Thoracic aorta (tissue), 2 donors: ENCODE measurements around the gene GPRC6A. TPM values are rescaled to one million over a fixed set of nuclear protein-coding genes. Genes with fewer than 3 reads are reported as not detected.
A peak's percentile ranks its signal among the peaks of the same experiment; 100 is the strongest.

Experiments
- ATAC-seq: fragments of 150-250 bp; one replicate; pipeline ENCODE4 v1.8.0; 2017; ENCODE audit warnings: low read depth; ENCODE audit not compliant: insufficient number of reproducible peaks, low FRiP score
- DNase-seq: peaks from one replicate; pipeline ENCODE4 v3.0.0-alpha.2; 2020; ENCODE audit warnings: low spot score
- H3K27ac ChIP-seq, 2 donors: fragments of 200-600 bp; sonication (generic); 1 replicate in 1 of 2; 2 replicates in 1 of 2; pipeline ENCODE4 v1.5.1; 2016; ENCODE audit warnings: mild to moderate bottlenecking in 2 of 2, moderate library complexity in 2 of 2
- H3K27me3 ChIP-seq: fragments of 200-600 bp; sonication (generic); replicated peaks from 2 replicates; pipeline ENCODE4 v1.6.0; 2016; ENCODE audit warnings: mild to moderate bottlenecking; ENCODE audit not compliant: insufficient read depth
- H3K36me3 ChIP-seq: fragments of 200-600 bp; sonication (generic); one replicate; pipeline ENCODE4 v1.5.1; 2016
- H3K4me1 ChIP-seq, 2 donors: fragments of 200-600 bp; sonication (generic); 1 replicate in 1 of 2; 2 replicates in 1 of 2; pipeline versions ENCODE4 v1.5.1 to v1.6.0; 2016; ENCODE audit warnings: low read depth in 2 of 2, mild to moderate bottlenecking in 1 of 2; ENCODE audit not compliant: control insufficient read depth in 1 of 2
- H3K4me3 ChIP-seq: fragments of 200-600 bp; sonication (generic); 2 replicates; pipeline ENCODE4 v1.5.1; 2016; ENCODE audit warnings: mild to moderate bottlenecking
- H3K9me3 ChIP-seq: fragments of 200-600 bp; sonication (generic); 2 replicates; pipeline ENCODE4 v1.5.1; 2016
- total RNA-seq, 2 donors: library from RNA; depleted of rRNA; stranded (reverse); fragments of >200 nt; gene quantifications; one replicate each; pipeline versions ENCODE4 v1.1.0 to v1.2.3, GENCODE V29; 2016
- TF ChIP-seq, protein P1 (sequence below): fragments of 200-600 bp; sonication (generic); IDR thresholded peaks from one replicate; pipeline ENCODE4 v1.5.1; 2019; ENCODE audit warnings: antibody characterized with exemption

Gene GPRC6A
- total RNA-seq, 2 donors from 2014 or later = not detected

GRCh38 chr6:116779573-116780164 is 49.2 kb downstream of the GPRC6A start:
- no peak overlapping the region for H3K27ac ChIP-seq
- no peaks in the 10 kb centered on the region for H3K9me3 ChIP-seq
- no peak overlapping the region for H3K4me3 ChIP-seq
- no peaks in the 10 kb centered on the region for H3K27me3 ChIP-seq
- no peaks in the 10 kb centered on the region for H3K4me1 ChIP-seq
- no peaks in the 10 kb centered on the region for H3K36me3 ChIP-seq
- DNase-seq = no peak
- ATAC-seq = no peak
- TF ChIP-seq, protein P1, sequence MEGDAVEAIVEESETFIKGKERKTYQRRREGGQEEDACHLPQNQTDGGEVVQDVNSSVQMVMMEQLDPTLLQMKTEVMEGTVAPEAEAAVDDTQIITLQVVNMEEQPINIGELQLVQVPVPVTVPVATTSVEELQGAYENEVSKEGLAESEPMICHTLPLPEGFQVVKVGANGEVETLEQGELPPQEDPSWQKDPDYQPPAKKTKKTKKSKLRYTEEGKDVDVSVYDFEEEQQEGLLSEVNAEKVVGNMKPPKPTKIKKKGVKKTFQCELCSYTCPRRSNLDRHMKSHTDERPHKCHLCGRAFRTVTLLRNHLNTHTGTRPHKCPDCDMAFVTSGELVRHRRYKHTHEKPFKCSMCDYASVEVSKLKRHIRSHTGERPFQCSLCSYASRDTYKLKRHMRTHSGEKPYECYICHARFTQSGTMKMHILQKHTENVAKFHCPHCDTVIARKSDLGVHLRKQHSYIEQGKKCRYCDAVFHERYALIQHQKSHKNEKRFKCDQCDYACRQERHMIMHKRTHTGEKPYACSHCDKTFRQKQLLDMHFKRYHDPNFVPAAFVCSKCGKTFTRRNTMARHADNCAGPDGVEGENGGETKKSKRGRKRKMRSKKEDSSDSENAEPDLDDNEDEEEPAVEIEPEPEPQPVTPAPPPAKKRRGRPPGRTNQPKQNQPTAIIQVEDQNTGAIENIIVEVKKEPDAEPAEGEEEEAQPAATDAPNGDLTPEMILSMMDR = peak; percentile 13

DNA sequence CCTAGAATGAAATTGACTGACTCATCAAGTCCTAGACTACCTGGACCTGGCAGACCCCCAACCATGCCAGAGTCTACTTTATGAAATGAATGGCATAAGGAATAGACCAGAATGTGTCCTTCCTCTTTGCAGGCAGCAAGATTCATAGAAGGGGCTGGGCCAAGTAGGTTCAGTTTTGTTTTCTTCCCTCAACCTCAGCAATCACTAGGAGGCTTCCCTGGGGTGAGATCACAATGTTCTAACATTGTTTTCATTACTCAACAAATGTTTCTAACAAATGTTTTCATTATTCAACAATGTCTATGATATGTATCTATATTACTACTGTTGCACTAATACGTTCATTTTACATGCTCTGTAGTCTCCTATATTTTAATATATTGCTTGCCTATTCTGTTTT is 55.0 kb downstream of the GPRC6A start:
- ATAC-seq = no peak
- no peaks in the 10 kb centered on the region for H3K9me3 ChIP-seq
- H3K4me1 ChIP-seq = no peaks in the 10 kb centered on the region
- no peaks in the 10 kb centered on the region for H3K36me3 ChIP-seq
- H3K4me3 ChIP-seq = no peak overlapping the region
- no peaks in the 10 kb centered on the region for H3K27me3 ChIP-seq
- DNase-seq = no peak
- no peak overlapping the region for H3K27ac ChIP-seq
- TF ChIP-seq, protein P1 = no peak

DNA sequence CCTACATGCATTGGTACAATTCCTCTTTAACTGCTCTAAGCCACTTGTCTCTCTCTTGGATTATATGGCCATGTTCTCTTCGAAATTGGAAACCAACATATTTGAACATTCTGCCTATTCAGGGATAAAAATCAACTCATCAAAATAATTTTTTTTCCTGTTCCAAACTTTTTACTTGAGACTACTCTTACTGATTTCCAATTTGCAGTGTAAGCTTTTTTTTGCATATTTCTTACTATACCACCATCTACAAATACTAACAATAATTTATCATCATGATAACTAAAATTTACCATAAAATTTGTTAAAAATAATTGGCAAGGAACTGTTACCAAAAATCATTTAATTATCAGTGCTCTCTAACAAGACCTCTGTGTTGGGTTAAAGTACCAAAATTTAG is 56.4 kb downstream of the GPRC6A start:
- TF ChIP-seq, protein P1 = no peak
- Histone ChIP-seq H3K4me3 (no peak overlapping the region), H3K36me3 (no peaks in the 10 kb centered on the region)

DNA sequence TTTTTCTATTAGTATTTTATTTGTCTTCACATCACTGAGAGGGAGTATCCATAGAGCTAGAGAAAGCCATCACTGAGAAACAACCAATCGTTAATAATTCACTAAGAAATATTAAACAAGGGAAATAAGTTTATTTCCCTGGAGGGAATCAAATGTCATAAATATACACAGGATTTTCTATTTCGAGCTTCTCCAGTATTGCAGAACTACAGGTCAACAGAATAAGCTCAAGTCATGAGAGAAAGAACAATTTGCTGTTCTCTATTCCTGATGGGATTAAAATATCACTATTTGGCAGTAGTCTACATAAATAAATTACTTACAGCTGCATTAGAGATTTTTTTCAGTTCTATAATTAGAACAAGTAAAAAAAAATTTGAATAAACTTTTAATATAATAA is 61.2 kb downstream of the GPRC6A start:
- H3K9me3 ChIP-seq = no peaks in the 10 kb centered on the region
- peaks cover 0 to 12% of the 10 kb centered on the region in 2 donors for H3K4me1 ChIP-seq
- H3K27ac ChIP-seq = no peak overlapping the region
- H3K27me3 ChIP-seq = no peaks in the 10 kb centered on the region
- ATAC-seq (no peak), DNase-seq (no peak)
- TF ChIP-seq, protein P1 = no peak
- no peaks in the 10 kb centered on the region for H3K36me3 ChIP-seq
- no peak overlapping the region for H3K4me3 ChIP-seq

More for the DNA sequence above, 56.4 kb downstream of the GPRC6A start:
- no peak for ATAC-seq
- no peak for DNase-seq
- H3K27me3 ChIP-seq = no peaks in the 10 kb centered on the region
- H3K9me3 ChIP-seq = no peaks in the 10 kb centered on the region
- no peaks in the 10 kb centered on the region for H3K4me1 ChIP-seq
- no peak overlapping the region for H3K27ac ChIP-seq

- Histone ChIP-seq H3K9me3 (no peaks in the 10 kb centered on the region), H3K4me3 (no peak overlapping the region), H3K27me3 (no peaks in the 10 kb centered on the region), H3K27ac (no peak overlapping the region), H3K4me1 (peaks cover 0 to 12% of the 10 kb centered on the region in 2 donors), H3K36me3 (no peaks in the 10 kb centered on the region)
- no peak for ATAC-seq
- TF ChIP-seq, protein P1 = no peak
- no peak for DNase-seq
Observed at GRCh38 chr6:116766506-116767176, 62.2 kb downstream of the GPRC6A start.
